T-helper 22 cell (primary cell): ENCODE measurements around the gene HPS1.

Experiments
- DNase-seq: peaks from one replicate; pipeline ENCODE4 v3.0.0-alpha.2; 2020; ENCODE audit warnings: low read depth

Gene HPS1

GRCh38 chr10:98446661-98447221, at the start of gene HPS1:
Gene HPS1, minus strand, starts transcription at chr10:98446935. Its CDS starts 3,695 bp downstream, at chr10:98443240.
- DNase-seq = peak; percentile 48

- no peak for DNase-seq
These were observed 46.0 kb upstream of the HPS1 start for GRCh38 chr10:98492763-98493162.

DNA sequence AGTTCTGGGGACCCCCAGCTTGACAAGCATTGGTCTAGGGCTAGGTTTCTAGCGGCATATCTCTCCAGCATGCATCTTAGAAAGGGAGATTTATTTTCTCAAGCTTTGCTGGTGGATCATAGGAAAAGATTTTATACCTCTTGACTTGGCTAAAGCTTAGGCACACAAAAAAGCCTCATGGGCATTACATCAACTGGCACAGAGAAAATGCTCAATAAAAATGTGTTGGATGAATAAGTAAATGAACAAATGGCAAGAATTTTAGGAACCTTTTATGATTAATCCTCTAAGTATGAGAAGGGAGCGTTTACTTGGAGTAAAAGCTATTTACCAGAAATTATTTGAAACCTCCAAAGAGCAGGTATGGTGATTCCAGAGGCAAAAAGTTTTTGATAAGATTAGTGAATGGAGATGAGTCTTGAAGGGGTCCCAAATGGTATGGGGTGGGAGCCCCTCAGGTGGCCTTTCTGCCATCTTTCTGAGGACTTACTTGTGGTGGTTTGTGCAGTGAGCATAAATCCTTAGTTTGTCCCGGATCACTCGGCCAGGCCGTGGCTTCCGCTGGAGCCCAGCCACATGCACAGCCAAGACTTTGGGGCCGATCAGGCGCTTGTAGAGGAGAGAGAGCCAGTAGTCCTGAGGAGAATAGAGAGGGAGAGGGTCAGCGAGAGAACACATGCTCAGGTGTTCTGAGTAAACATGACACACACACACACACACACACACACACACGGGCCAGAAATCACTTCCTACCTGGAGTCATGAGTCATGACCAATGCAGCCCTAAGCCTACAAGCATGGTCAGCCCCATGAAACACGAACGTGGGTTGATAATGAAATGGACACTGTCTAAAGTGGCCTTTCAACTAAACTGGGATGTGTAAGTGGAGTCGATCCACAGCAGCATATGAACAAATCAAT, 43.1 kb upstream of the HPS1 start:
- no peak for DNase-seq

DNA sequence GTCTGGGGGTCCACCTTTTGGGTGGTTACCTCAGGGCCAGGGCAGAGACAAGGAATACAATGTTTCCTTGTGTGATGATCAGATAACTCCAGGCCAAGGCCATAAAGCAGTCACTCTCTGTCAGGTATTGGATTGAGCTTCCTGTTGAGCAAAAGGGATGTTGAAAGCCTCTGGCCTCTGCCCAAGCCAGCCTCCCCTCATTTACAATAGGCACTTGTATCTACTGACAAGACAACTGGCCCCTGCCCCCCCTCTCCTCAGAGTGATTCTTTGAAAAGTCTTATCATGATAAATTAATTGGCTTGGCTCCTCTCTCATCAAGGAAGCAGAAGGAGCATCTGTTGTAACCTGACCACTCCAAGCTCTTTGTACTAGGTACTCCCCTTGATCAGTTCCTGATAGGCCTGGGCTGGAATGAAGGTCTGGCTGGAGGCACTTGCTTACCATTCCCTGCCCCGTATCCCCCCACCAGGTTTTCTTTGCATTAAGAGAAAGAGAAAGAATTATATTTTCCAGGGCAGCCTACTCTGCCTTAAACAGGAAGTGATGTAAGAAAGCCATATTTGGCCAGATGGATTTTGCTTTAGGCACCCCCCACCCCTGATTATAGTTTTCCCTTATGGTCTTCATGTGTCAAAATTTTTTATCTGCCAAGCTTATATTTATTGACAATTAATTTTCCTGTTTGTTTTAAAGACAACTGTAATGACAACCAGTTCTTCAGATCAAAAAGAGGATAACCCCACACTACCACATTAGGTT, 42.1 kb upstream of the HPS1 start:
- DNase-seq = no peak

GRCh38 chr10:98487649-98488048, 40.9 kb upstream of the HPS1 start:
- no peak for DNase-seq

- no peak for DNase-seq
These were observed 39.7 kb upstream of the HPS1 start for GRCh38 chr10:98486421-98486820.

- no peak for DNase-seq
These were observed 39.2 kb upstream of the HPS1 start for GRCh38 chr10:98485959-98486358.

GRCh38 chr10:98483658-98484057, 36.9 kb upstream of the HPS1 start:
- no peak for DNase-seq

DNA sequence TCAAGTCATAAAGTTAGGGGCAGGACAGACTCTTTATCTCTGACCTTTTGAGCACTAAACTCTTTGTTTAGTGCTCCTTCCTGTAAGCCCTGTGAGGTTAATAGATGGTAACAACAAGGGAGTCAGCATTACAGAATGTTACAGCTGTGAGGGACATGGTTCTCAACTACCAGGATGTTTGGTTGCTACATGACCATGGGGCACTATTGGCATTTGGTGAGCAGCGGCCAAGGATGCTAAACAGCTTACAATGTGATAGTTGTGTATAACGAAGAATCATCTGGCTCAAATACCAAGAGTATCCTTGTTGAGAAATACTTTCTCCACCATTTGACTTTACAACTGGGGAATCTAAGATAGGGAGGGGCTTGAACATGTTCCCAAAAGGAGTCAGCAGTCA, 35.4 kb upstream of the HPS1 start:
- no peak for DNase-seq

- DNase-seq = no peak
These were observed 34.7 kb upstream of the HPS1 start for GRCh38 chr10:98481404-98481945.

DNA sequence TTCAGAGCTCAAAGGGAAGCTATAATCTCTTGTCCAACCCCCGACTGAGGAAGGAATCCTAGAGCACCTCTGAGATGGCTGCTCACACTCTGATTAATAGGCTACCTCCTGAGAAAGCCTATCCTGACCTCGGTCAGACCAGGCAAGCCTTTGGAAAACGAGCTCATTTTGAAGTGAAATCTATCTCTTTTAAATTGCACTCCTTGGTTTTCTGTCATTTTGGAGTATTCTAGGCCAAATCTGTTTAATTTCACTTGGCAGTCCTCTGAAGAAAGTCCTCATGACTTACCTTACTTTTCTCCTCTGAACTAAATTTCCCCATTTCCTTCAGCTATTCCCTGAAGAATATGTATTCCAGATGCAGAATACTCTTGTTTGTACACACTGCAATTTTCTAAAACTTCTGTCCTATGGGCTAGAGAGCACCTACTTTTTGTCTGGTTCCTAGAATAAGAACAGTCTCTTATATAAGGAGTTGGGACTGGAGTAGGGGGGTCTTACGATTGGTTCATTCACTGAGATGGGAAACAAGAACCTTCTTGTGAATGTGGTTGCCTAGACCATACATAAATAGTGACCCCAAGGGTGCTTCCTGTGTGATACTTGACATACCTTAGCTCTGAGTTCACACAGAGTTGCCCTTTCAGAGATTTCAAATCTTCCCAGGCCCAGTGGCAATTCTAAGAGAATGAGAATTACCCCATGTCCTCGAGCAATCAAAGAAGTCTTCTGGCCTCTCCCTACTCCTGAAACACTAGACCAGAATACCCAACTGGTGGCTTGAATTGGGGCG, 31.9 kb upstream of the HPS1 start:
- DNase-seq = no peak

GRCh38 chr10:98477861-98478260, 31.1 kb upstream of the HPS1 start:
- DNase-seq = no peak

GRCh38 chr10:98474628-98475027, 27.9 kb upstream of the HPS1 start:
- DNase-seq = no peak

GRCh38 chr10:98472196-98472595, 25.5 kb upstream of the HPS1 start:
- no peak for DNase-seq

GRCh38 chr10:98470850-98471249, 24.1 kb upstream of the HPS1 start:
- no peak for DNase-seq

GRCh38 chr10:98469001-98469931, 22.5 kb upstream of the HPS1 start:
- DNase-seq = no peak

DNA sequence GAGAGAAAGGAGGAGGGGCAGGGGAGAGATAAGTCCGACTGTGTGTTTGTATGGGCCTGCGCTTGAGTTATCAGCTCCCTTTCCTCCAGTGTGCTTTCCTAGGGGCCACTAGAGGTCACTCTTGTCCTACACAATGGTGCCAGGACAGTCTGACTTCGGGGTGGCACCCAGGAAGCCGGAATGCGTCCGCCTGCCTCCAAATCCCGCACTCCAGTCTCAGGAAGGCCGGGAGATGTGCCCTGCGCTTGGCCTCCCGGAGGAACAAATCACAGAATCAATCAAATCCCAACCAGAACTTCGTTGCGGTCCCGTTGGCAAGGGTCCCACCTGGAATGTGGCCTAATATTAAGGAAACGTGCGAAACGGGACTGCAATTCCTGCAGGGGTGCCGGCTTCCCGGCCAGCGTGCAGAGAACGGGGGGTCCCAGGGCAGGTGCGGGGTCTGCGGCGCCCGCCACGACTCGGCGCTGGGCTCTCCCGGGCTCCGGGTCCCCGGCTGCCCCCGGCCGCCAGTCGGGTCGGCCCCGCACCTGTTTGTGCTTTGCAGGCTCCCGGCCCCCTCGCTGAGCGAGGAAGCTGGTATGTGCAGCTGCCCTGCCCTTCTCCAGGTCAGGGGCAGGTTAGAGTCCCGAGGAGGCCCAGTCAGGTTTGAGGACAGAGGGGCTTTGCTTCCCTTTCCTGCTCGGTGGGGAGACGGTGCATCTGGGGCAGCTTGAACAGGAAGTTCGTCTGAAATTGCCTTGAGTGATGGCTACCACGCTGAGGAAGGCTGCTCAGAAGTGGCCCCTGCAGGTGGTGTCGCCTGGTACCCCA, 21.0 kb upstream of the HPS1 start:
- DNase-seq = peak; percentile 29

GRCh38 chr10:98466861-98467505, 20.2 kb upstream of the HPS1 start:
- no peak for DNase-seq

- DNase-seq = no peak
These were observed 19.1 kb upstream of the HPS1 start for GRCh38 chr10:98465866-98466265.
